HCEC 1CT (cell line): Measurements from ENCODE around the gene FGF1.

Experiments
- DNase-seq: peaks from one replicate; pipeline ENCODE4 v3.0.0-alpha.2; 2017

Gene FGF1

DNA sequence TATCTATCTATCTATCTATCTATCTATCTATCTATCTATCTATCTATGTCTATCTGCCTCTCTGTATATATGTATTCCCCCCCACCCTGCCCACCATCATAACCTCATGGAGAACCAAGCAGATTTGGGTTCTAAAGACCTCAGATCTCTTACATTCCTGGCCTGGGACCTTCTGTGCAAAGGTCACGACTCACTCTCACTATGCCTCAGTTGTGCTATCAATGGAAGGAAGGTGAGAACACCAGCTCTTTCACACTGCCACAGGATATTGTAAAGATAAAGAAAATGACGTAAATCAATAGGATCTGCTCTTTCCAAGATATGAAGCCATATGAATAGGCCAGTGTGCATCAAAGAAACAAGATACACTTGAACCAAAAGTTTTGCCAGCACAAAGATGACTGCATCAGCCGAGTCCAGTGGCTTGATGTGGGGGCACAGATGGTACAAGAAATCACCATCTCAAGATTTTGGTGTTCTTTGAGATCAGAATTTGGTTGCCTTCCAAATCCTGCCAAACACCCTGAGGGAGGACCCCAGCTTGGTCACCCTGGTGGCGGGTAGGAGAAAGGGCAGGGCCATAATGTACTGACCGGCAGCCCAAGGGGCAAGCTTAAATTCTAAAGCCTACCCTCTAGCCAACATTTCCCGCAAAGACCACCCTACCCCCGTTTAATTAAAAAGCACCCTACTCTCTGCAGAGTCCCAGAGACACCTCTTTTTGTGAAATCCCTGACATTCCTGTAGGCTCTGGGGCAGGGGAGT lies 8.4 kb upstream of the FGF1 start:
- no peak for DNase-seq

- no peak for DNase-seq
These were observed 6.5 kb upstream of the FGF1 start for GRCh38 chr5:142692321-142692894.

GRCh38 chr5:142690667-142691066 lies 4.8 kb upstream of the FGF1 start:
- DNase-seq: no peak

DNA sequence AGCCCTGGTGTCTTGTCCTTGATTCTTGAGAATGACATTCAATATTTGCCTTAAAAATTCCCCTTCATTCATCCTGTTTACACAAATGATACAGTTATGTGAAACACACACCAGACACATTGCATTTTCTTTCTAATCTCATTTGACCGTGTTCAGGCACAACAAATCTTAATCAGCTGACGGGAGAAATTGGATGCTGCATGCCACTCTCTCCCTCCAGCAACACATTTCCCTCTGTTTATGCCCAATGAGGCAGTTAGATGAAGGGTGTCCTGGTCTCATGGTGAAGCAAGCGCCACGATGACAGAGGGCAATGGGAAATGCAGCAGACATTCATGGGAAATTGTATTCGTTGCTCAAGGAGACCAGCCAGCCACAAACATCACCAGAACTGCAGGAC lies 3.2 kb upstream of the FGF1 start:
- no peak for DNase-seq

- no peak for DNase-seq
These were observed 2.5 kb upstream of the FGF1 start for GRCh38 chr5:142688281-142688989.

DNA sequence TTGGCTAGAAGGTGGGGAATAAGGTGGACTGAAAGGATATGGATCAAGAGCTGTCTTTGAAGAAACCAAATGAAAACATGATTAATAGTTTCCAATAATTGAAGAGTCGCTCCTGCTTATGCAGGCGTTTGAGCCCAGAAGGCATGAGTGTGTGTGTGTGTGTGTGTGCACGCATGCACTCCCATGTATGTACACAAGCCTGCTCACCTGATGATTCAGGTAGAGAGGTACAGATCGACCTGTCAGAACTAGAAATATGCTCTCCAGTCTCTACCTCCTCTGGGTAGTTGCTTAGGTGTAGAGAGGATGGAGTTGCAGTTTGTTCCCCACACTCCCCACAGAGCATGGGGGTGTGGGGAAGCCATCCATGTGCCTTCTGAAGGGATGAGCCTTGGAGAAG lies 1.1 kb upstream of the FGF1 start:
- no peak for DNase-seq

GRCh38 chr5:142686210-142686734 lies 382 bp upstream of the FGF1 start:
- no peak for DNase-seq

GRCh38 chr5:142684508-142685041 lies 1.3 kb downstream of the FGF1 start:
- DNase-seq: no peak

- DNase-seq: no peak
These were observed 1.9 kb downstream of the FGF1 start for GRCh38 chr5:142683881-142684505.

- no peak for DNase-seq
These were observed 2.8 kb downstream of the FGF1 start for GRCh38 chr5:142683116-142683515.

- DNase-seq: peak; percentile 73
These were observed 5.2 kb downstream of the FGF1 start for GRCh38 chr5:142680605-142681259.

- DNase-seq: no peak
These were observed 6.1 kb downstream of the FGF1 start for GRCh38 chr5:142679744-142680143.

- DNase-seq: no peak
These were observed 7.4 kb downstream of the FGF1 start for GRCh38 chr5:142678529-142678928.

DNA sequence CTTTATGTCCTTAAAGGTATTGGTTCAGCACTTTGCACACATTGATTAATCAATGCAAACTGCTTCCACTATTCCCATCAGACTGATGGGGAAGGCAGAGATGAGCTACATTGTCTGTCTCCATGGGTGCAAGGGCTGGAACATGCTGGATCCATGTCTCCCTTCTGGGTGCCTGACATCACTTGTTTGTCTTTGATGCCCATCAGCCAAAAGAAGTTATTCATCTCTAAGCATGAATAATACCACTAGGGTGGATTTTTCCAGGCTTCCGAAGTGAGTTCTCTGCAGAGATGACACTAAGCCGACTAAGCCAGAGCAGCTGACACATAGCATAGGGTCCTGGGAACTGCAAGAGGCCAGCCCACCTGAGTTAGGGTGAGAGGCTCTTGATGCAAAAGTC lies 8.7 kb downstream of the FGF1 start:
- peak; percentile 17 for DNase-seq

- no peak for DNase-seq
These were observed 9.6 kb downstream of the FGF1 start for GRCh38 chr5:142676318-142676717.

GRCh38 chr5:142674531-142675469 lies 11.1 kb downstream of the FGF1 start:
- DNase-seq: peak; percentile 84

- DNase-seq: peak; percentile 78
These were observed 14.1 kb downstream of the FGF1 start for GRCh38 chr5:142671801-142672200.

GRCh38 chr5:142671266-142671665 lies 14.6 kb downstream of the FGF1 start:
- DNase-seq: no peak

- DNase-seq: peak; percentile 13
These were observed 15.1 kb downstream of the FGF1 start for GRCh38 chr5:142670804-142671203.

DNA sequence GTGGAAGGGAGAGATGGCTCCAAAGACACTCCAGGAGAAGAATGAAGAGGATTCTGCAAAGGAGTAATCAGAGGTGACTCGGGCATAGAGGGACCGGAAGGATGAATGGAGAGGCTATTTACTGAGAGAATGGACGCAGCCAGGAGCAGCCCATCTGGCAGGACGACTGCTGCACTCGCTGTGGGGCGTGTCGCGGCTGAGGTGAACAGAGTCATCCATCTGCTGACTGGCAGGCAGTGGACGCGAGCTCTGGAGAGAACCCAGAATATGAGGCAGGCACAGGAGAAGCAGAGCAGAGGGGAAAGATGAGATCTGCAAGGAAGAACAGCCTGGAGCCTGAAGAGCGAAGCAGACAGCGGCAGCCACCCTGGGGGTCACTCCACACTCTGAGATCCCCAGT lies 16.4 kb downstream of the FGF1 start:
- no peak for DNase-seq

GRCh38 chr5:142668336-142668735 lies 17.6 kb downstream of the FGF1 start:
- DNase-seq: no peak
